Fibroblast of villous mesenchyme (primary cell): ENCODE results near the gene ZSWIM6. TPM values are rescaled to one million over a fixed set of nuclear protein-coding genes. Genes with fewer than 3 reads are reported as not detected.
A peak's percentile ranks its signal among the peaks of the same experiment; 100 is the strongest.

Experiments used
- DNase-seq: peaks from one replicate; pipeline ENCODE4 v3.0.0-alpha.2; 2010; ENCODE audit warnings: low read depth
- H3K4me3 ChIP-seq: 2 replicates; pipeline ENCODE4 v1.5.1; 2011; ENCODE audit warnings: low read depth, mild to moderate bottlenecking, low read length
- total RNA-seq: library from RNA; depleted of rRNA; stranded (reverse); fragments of >200 nt; gene quantifications from 2 replicates; pipeline ENCODE4 v1.2.3, GENCODE V29; 2012
- TF ChIP-seq, protein P1 (sequence below): IDR thresholded peaks from 2 replicates; pipeline ENCODE4 v1.5.1; 2012; ENCODE audit warnings: low read depth, mild to moderate bottlenecking, low read length; ENCODE audit not compliant: insufficient read depth

ZSWIM6 gene
- total RNA-seq, 1 donor = 16.4 TPM

DNA sequence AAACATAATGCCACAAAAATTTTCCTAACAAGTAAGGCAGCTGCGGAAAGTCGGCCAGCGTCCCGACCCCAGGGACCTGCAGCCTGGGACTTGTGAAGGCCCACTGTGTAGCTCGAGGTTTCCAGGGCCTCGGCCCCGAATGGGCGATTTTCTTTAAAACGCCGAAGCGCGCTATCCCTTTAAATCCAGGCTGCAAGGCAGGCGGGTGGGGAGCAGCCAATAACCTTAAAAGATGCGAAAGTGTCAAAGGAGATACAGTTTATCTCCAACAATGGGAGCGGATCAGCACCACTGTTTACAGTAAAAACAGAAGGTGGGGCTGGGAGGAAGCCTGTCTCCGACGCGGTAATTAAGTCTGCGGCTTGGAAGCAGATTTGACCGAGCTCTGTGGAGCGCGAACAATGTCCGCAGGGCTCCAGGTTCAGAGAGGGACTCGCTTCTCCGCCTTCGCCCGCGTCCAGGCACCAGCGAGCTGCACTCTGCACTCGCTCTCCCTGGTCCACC is 1.7 kb upstream of the ZSWIM6 start:
- peak; percentile 72 for DNase-seq
- TF ChIP-seq, protein P1, sequence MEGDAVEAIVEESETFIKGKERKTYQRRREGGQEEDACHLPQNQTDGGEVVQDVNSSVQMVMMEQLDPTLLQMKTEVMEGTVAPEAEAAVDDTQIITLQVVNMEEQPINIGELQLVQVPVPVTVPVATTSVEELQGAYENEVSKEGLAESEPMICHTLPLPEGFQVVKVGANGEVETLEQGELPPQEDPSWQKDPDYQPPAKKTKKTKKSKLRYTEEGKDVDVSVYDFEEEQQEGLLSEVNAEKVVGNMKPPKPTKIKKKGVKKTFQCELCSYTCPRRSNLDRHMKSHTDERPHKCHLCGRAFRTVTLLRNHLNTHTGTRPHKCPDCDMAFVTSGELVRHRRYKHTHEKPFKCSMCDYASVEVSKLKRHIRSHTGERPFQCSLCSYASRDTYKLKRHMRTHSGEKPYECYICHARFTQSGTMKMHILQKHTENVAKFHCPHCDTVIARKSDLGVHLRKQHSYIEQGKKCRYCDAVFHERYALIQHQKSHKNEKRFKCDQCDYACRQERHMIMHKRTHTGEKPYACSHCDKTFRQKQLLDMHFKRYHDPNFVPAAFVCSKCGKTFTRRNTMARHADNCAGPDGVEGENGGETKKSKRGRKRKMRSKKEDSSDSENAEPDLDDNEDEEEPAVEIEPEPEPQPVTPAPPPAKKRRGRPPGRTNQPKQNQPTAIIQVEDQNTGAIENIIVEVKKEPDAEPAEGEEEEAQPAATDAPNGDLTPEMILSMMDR = no peak

GRCh38 chr5:61330845-61331406 is 1.1 kb upstream of the ZSWIM6 start:
- TF ChIP-seq, protein P1 = peak; percentile 53
- DNase-seq = peak; percentile 80
- peak overlapping the region; percentile 65 for H3K4me3 ChIP-seq

More for the DNA sequence above, 1.7 kb upstream of the ZSWIM6 start:
- H3K4me3 ChIP-seq = peak overlapping the region; percentile 65

DNA sequence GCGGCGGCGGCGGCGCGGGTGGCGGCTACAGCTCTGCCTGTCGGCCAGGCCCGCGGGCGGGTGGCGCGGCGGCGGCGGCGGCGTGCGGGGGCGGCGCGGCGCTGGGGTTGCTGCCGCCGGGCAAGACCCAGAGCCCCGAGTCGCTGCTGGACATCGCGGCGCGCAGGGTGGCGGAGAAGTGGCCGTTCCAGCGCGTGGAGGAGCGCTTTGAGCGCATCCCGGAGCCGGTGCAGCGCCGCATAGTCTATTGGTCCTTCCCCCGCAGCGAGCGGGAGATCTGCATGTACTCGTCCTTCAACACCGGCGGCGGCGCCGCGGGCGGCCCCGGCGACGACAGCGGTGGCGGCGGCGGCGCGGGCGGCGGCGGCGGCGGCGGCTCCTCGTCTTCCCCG is 296 bp downstream of the ZSWIM6 start:
- TF ChIP-seq, protein P1 = no peak
- DNase-seq = no peak
- peak overlapping the region; percentile 91 for H3K4me3 ChIP-seq

DNA sequence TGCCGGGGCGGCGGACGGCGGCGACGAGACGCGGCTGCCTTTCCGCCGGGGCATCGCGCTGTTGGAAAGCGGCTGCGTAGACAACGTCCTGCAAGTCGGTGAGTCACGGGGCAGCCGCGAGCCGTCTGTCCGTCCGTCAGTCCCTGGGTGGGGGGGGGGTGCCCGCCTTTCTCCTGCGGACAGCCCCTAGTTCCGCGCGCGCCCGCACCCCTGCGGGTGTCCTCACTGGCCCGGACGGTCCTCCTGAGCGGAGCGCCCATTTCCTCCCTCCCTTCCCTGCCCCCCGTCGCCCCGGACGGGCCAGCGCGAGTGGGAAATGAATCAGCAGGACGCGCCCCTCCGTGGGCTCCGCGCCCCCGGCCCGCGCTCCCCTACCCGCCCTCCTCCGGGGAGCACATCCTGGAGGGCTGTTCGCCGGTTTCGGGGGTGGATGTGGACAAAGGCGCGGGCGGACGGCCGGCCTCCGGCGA is 828 bp downstream of the ZSWIM6 start:
- H3K4me3 ChIP-seq = peak overlapping the region; percentile 91
- DNase-seq = peak; percentile 60
- TF ChIP-seq, protein P1 = no peak

GRCh38 chr5:61333321-61333953 is 1.4 kb downstream of the ZSWIM6 start:
- DNase-seq = peak; percentile 42
- H3K4me3 ChIP-seq = peak overlapping the region; percentile 91
- TF ChIP-seq, protein P1 = no peak

DNA sequence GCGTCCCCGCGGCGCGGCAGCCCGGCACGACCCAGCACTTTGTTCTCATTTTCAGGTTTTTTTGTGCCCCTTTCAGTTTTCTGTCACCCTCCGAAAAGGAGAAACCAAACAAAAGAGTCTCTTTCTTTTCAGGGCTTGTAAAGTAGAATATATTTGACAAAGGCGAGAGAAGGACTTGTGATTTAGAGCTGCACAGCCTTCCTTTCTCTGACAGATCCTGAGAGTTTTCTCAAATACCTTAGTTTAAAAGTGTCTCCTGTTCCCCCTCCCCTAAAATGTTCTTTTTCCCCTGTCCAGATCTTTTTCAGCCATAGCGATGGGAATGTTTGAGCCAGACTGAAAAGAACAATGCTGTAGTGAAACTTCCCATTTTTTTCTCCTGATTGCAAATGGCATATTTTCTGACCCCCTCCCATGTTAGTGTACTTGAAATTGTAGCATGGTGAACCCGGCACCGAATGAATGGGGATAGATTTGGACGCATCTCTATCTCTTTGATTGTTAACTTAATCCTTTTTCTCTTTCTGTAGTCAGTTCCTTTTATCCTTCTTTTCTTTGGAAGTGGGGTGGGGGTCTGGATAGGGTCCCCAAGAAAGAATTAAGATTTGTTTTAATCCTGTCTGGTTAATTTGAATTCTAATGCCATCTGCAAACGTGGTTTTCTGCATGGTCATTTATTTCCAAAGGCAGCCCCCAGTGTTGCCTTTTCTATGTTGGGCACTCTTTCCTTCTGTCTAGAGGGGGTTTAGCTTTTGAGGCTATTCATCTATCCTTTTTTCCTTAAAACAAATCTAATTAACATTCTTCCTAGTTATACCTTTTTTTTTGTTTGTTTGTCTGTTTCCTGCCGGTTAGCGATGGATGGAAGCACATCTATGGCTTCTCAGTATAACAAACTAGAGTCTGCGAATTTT is 2.2 kb downstream of the ZSWIM6 start:
- TF ChIP-seq, protein P1 = no peak
- DNase-seq = peak; percentile 24

More for the DNA sequence above, 2.2 kb downstream of the ZSWIM6 start:
- H3K4me3 ChIP-seq = peak overlapping the region; percentile 91
